HEK293 (cell line): ENCODE data around the gene MRTFB.
A peak's percentile ranks its signal among the peaks of the same experiment; 100 is the strongest.

Source experiments
- CTCF ChIA-PET: fragments of 350-600 bp; formaldehyde crosslinking; extraction: SDS; loops from one replicate; lab custom pipeline; 2021; ENCODE audit warnings: antibody characterized with exemption; lab: Yijun Ruan, JAX
- POLR2A ChIA-PET: fragments of 300-600 bp; formaldehyde crosslinking; extraction: SDS; loops from one replicate; lab custom pipeline; 2020; ENCODE audit warnings: antibody characterized with exemption, inconsistent platforms; lab: Yijun Ruan, JAX
- H3K27ac ChIP-seq: fragments of 200-500 bp; sonication (Bioruptor generic); 2 replicates; pipeline ENCODE4 v1.5.1; 2014; ENCODE audit warnings: low read depth, low read length, control low read depth, inconsistent platforms; ENCODE audit errors: extremely low read depth
- H3K36me3 ChIP-seq, 2 experiments: fragments of 200-500 bp in 1 of 2; sonication (Bioruptor generic) in 1 of 2; 1 replicate in 1 of 2; 2 replicates in 1 of 2; pipeline ENCODE4 v1.5.1; 2014 to 2017; ENCODE audit warnings: inconsistent platforms in 2 of 2, low read length in 2 of 2; ENCODE audit not compliant: control insufficient read depth in 2 of 2, insufficient read depth in 1 of 2
- H3K4me1 ChIP-seq: fragments of 200-500 bp; sonication (Bioruptor generic); 2 replicates; pipeline ENCODE4 v1.5.1; 2014; ENCODE audit warnings: mild to moderate bottlenecking, low read length, inconsistent platforms; ENCODE audit not compliant: control insufficient read depth, insufficient read depth
- H3K4me3 ChIP-seq: 2 replicates; pipeline ENCODE4 v1.5.1; 2011; ENCODE audit warnings: low read depth, mild to moderate bottlenecking, control low read depth, low read length, moderate library complexity
- H3K9me3 ChIP-seq: fragments of 200-500 bp; sonication (Bioruptor generic); 2 replicates; pipeline ENCODE4 v1.5.1; 2014; ENCODE audit warnings: low read depth, low read length, inconsistent platforms; ENCODE audit not compliant: control insufficient read depth, insufficient read depth
- EGR2 ChIP-seq: fragments of 450-650 bp; formaldehyde crosslinking; IDR thresholded peaks from 2 replicates; pipeline ENCODE4 v1.5.1; 2016; ENCODE audit warnings: low read depth, missing biosample characterization, missing genetic modification characterization
- GLI2 ChIP-seq: fragments of 450-650 bp; formaldehyde crosslinking; IDR thresholded peaks from 2 replicates; pipeline ENCODE4; 2017; ENCODE audit warnings: missing biosample characterization, missing genetic modification characterization, low read depth, borderline replicate concordance
- GLIS2 ChIP-seq: fragments of 450-650 bp; formaldehyde crosslinking; IDR thresholded peaks from 2 replicates; pipeline ENCODE4 v1.5.1; 2016; ENCODE audit warnings: missing biosample characterization, missing genetic modification characterization
- HOXC10 ChIP-seq: sonication (generic); formaldehyde crosslinking; IDR thresholded peaks from 2 replicates; pipeline ENCODE4 v1.8.1; 2023; ENCODE audit warnings: mild to moderate bottlenecking, missing genetic modification reagents
- ZBTB21 ChIP-seq: fragments of 450-650 bp; formaldehyde crosslinking; IDR thresholded peaks from 2 replicates; pipeline ENCODE4 v1.5.1; 2017; ENCODE audit warnings: missing biosample characterization, missing genetic modification characterization
- ZFHX2 ChIP-seq: fragments of 450-650 bp; formaldehyde crosslinking; conservative IDR thresholded peaks from 2 replicates; pipeline ENCODE4 v1.5.1; 2016; ENCODE audit warnings: missing biosample characterization, missing genetic modification characterization
- ZNF202 ChIP-seq: fragments of 450-650 bp; formaldehyde crosslinking; IDR thresholded peaks from 2 replicates; pipeline ENCODE4 v1.5.1; 2016; ENCODE audit warnings: missing biosample characterization, missing genetic modification characterization, borderline replicate concordance
- ZNF211 ChIP-seq: fragments of 450-650 bp; formaldehyde crosslinking; IDR thresholded peaks from 2 replicates; pipeline ENCODE4 v1.5.1; 2016; ENCODE audit warnings: low read depth, missing biosample characterization, missing genetic modification characterization
- ZNF394 ChIP-seq: fragments of 450-650 bp; formaldehyde crosslinking; IDR thresholded peaks from 2 replicates; pipeline ENCODE4 v1.5.1; 2016; ENCODE audit warnings: missing biosample characterization, missing genetic modification characterization, mild to moderate bottlenecking, moderate library complexity, borderline replicate concordance
- ZNF426 ChIP-seq: fragments of 450-650 bp; formaldehyde crosslinking; IDR thresholded peaks from 2 replicates; pipeline ENCODE4 v1.5.1; 2017; ENCODE audit warnings: missing biosample characterization, missing genetic modification characterization, mild to moderate bottlenecking, inconsistent platforms, moderate library complexity
- ZNF658 ChIP-seq: fragments of 450-650 bp; formaldehyde crosslinking; IDR thresholded peaks from 2 replicates; pipeline ENCODE4; 2016; ENCODE audit warnings: missing biosample characterization, missing genetic modification characterization
- ZNF837 ChIP-seq: fragments of 450-650 bp; formaldehyde crosslinking; IDR thresholded peaks from 2 replicates; pipeline ENCODE4 v1.5.1; 2016; ENCODE audit warnings: missing biosample characterization, missing genetic modification characterization
- TF ChIP-seq, protein P1 (sequence below): fragments of 450-650 bp; formaldehyde crosslinking; IDR thresholded peaks from 2 replicates; pipeline ENCODE4 v1.5.1; 2016; ENCODE audit warnings: missing biosample characterization, missing genetic modification characterization
- TF ChIP-seq, protein P2 (sequence below): fragments of 450-650 bp; formaldehyde crosslinking; IDR thresholded peaks from 2 replicates; pipeline ENCODE4 v1.5.1; 2016; ENCODE audit warnings: missing biosample characterization, missing genetic modification characterization
- TF ChIP-seq, protein P3 (sequence below): fragments of 450-650 bp; formaldehyde crosslinking; IDR thresholded peaks from 2 replicates; pipeline ENCODE4 v1.5.1; 2016; ENCODE audit warnings: missing biosample characterization, missing genetic modification characterization, low read depth
- TF ChIP-seq, protein P4 (sequence below): fragments of 450-650 bp; formaldehyde crosslinking; IDR thresholded peaks from 2 replicates; pipeline ENCODE4 v1.5.1; 2016; ENCODE audit warnings: missing biosample characterization, missing genetic modification characterization, borderline replicate concordance
- TF ChIP-seq, protein P5 (sequence below): fragments of 450-650 bp; formaldehyde crosslinking; IDR thresholded peaks from 2 replicates; pipeline ENCODE4; 2016; ENCODE audit warnings: missing biosample characterization, missing genetic modification characterization
- TF ChIP-seq, protein P6 (sequence below): fragments of 450-650 bp; formaldehyde crosslinking; IDR thresholded peaks from 2 replicates; pipeline ENCODE4 v1.5.1; 2017; ENCODE audit warnings: missing biosample characterization, missing genetic modification characterization

The MRTFB gene

DNA sequence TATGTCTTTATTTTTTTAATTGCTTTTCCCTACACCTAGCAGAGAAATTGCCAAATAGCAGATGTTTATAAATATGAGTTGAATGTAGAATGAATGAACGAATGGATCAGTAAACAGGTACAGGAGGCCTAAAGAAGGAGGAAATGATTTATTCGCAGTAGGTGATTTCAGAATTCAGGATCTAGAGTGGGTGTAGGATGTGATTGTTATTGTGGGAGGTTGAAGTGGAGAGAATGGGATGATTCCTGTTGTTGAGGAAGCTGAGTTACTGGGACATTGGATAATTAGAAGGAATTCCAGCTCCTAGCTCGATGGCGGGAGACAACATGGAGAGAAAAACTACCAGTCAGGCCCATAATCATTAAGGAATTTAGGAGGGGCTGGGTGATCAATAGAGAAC, 42.2 kb downstream of the MRTFB start:
- CTCF ChIA-PET, result interaction anchor here (0.6 kb wide), 2 partner anchors 37 to 104 kb away, joined by 3 to 4 read pairs; no protein-coding TSS in a partner anchor
- POLR2A ChIA-PET, result no interaction called here
- no peak overlapping the region for H3K27ac ChIP-seq

DNA sequence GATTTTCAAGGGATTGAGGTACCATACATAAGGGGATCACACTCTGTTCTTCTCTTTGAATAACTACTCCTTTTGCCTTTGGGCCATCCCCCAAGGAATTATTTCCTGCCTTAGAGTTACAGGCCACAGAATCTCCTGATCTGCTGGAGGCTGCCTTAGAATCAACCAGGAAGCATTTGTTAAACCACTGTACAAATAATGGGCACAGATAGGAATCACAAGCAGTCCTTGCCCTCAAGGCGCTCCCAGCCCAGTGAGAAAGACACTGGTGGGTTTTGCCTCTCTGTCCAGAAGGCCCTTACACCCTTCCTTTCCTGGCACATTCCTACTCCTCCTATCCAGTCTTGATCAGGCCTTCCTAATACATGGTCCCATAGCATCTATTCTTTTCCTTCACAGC, 45.9 kb downstream of the MRTFB start:
- TF ChIP-seq, protein P1, sequence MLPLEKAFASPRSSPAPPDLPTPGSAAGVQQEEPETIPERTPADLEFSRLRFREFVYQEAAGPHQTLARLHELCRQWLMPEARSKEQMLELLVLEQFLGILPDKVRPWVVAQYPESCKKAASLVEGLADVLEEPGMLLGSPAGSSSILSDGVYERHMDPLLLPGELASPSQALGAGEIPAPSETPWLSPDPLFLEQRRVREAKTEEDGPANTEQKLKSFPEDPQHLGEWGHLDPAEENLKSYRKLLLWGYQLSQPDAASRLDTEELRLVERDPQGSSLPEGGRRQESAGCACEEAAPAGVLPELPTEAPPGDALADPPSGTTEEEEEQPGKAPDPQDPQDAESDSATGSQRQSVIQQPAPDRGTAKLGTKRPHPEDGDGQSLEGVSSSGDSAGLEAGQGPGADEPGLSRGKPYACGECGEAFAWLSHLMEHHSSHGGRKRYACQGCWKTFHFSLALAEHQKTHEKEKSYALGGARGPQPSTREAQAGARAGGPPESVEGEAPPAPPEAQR (tag by site-specific recombination), result no peak
- no peak for TF ChIP-seq ZNF426 (tag by site-specific recombination)
- no peak for TF ChIP-seq ZNF837
- TF ChIP-seq, protein P2, sequence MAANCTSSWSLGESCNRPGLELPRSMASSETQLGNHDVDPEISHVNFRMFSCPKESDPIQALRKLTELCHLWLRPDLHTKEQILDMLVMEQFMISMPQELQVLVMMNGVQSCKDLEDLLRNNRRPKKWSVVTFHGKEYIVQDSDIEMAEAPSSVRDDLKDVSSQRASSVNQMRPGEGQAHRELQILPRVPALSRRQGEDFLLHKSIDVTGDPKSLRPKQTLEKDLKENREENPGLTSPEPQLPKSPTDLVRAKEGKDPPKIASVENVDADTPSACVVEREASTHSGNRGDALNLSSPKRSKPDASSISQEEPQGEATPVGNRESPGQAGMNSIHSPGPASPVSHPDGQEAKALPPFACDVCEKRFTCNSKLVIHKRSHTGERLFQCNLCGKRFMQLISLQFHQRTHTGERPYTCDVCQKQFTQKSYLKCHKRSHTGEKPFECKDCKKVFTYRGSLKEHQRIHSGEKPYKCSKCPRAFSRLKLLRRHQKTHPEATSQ (tag by site-specific recombination), result no peak
- TF ChIP-seq, protein P3, sequence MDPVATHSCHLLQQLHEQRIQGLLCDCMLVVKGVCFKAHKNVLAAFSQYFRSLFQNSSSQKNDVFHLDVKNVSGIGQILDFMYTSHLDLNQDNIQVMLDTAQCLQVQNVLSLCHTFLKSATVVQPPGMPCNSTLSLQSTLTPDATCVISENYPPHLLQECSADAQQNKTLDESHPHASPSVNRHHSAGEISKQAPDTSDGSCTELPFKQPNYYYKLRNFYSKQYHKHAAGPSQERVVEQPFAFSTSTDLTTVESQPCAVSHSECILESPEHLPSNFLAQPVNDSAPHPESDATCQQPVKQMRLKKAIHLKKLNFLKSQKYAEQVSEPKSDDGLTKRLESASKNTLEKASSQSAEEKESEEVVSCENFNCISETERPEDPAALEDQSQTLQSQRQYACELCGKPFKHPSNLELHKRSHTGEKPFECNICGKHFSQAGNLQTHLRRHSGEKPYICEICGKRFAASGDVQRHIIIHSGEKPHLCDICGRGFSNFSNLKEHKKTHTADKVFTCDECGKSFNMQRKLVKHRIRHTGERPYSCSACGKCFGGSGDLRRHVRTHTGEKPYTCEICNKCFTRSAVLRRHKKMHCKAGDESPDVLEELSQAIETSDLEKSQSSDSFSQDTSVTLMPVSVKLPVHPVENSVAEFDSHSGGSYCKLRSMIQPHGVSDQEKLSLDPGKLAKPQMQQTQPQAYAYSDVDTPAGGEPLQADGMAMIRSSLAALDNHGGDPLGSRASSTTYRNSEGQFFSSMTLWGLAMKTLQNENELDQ (tag by site-specific recombination), result no peak
- no peak for TF ChIP-seq ZNF202 (tag by site-specific recombination)
- TF ChIP-seq, protein P4, sequence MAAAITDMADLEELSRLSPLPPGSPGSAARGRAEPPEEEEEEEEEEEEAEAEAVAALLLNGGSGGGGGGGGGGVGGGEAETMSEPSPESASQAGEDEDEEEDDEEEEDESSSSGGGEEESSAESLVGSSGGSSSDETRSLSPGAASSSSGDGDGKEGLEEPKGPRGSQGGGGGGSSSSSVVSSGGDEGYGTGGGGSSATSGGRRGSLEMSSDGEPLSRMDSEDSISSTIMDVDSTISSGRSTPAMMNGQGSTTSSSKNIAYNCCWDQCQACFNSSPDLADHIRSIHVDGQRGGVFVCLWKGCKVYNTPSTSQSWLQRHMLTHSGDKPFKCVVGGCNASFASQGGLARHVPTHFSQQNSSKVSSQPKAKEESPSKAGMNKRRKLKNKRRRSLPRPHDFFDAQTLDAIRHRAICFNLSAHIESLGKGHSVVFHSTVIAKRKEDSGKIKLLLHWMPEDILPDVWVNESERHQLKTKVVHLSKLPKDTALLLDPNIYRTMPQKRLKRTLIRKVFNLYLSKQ (tag by site-specific recombination), result no peak
- H3K36me3 ChIP-seq, result no peaks in the 10 kb centered on the region
- H3K4me3 ChIP-seq, result no peak overlapping the region
- ChIA-PET POLR2A (no interaction called here), CTCF (no interaction called here)
- H3K9me3 ChIP-seq, result no peaks in the 10 kb centered on the region
- no peak overlapping the region for H3K27ac ChIP-seq
- peaks cover 5% of the 10 kb centered on the region; the same call in 1 of the 2 replicates for H3K4me1 ChIP-seq

More for the DNA sequence above, 42.2 kb downstream of the MRTFB start:
- H3K4me1 ChIP-seq, result peaks cover 33% of the 10 kb centered on the region
- H3K36me3 ChIP-seq, result no peaks in the 10 kb centered on the region
- no peak overlapping the region for H3K4me3 ChIP-seq
- H3K9me3 ChIP-seq, result no peaks in the 10 kb centered on the region
- TF ChIP-seq ZNF658 (tag by site-specific recombination) (no peak), ZNF211 (tag by site-specific recombination) (no peak), GLI2 (tag by site-specific recombination) (no peak), ZFHX2 (tag by site-specific recombination) (peak; percentile 54; the same call in 1 of the 2 replicates), ZBTB21 (tag by site-specific recombination) (no peak), ZNF394 (tag by site-specific recombination) (no peak), HOXC10 (CRISPR knock-in tag) (no peak), GLIS2 (no peak), EGR2 (peak; percentile 74; the same call in 1 of the 2 replicates)
- TF ChIP-seq, protein P5, sequence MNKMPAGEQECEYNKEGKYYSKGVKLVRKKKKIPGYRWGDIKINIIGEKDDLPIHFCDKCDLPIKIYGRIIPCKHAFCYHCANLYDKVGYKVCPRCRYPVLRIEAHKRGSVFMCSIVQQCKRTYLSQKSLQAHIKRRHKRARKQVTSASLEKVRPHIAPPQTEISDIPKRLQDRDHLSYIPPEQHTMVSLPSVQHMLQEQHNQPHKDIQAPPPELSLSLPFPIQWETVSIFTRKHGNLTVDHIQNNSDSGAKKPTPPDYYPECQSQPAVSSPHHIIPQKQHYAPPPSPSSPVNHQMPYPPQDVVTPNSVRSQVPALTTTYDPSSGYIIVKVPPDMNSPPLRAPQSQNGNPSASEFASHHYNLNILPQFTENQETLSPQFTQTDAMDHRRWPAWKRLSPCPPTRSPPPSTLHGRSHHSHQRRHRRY (tag by site-specific recombination), result no peak
- TF ChIP-seq, protein P6, sequence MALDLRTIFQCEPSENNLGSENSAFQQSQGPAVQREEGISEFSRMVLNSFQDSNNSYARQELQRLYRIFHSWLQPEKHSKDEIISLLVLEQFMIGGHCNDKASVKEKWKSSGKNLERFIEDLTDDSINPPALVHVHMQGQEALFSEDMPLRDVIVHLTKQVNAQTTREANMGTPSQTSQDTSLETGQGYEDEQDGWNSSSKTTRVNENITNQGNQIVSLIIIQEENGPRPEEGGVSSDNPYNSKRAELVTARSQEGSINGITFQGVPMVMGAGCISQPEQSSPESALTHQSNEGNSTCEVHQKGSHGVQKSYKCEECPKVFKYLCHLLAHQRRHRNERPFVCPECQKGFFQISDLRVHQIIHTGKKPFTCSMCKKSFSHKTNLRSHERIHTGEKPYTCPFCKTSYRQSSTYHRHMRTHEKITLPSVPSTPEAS (tag by site-specific recombination), result no peak
